RKO (cell line): ENCODE data around the gene KLHL26.
A peak's percentile ranks its signal among the peaks of the same experiment; 100 is the strongest.

Experiments used
- DNase-seq: peaks from one replicate; pipeline ENCODE4 v3.0.0-alpha.2; 2016; ENCODE audit warnings: low spot score

KLHL26 gene

GRCh38 chr19:18647371-18647767 lies 10.5 kb downstream of the KLHL26 start:
- DNase-seq, result no peak

- DNase-seq, result no peak
Observed at GRCh38 chr19:18647807-18648206, 11.0 kb downstream of the KLHL26 start.

GRCh38 chr19:18648973-18649315 lies 12.1 kb downstream of the KLHL26 start:
- DNase-seq, result no peak

- no peak for DNase-seq
Observed at GRCh38 chr19:18649371-18650020, 12.7 kb downstream of the KLHL26 start.

GRCh38 chr19:18650021-18650390 lies 13.2 kb downstream of the KLHL26 start:
- DNase-seq, result no peak

GRCh38 chr19:18650468-18651041 lies 13.7 kb downstream of the KLHL26 start:
- DNase-seq, result no peak

- no peak for DNase-seq
Observed at GRCh38 chr19:18651300-18651699, 14.5 kb downstream of the KLHL26 start.

- DNase-seq, result no peak
Observed at GRCh38 chr19:18651733-18652132, 14.9 kb downstream of the KLHL26 start.

GRCh38 chr19:18653853-18654252 lies 17.0 kb downstream of the KLHL26 start:
- DNase-seq, result no peak

- DNase-seq, result no peak
Observed at GRCh38 chr19:18654469-18654868, 17.6 kb downstream of the KLHL26 start.

- DNase-seq, result no peak
Observed at GRCh38 chr19:18655173-18655844, 18.5 kb downstream of the KLHL26 start.

- no peak for DNase-seq
Observed at GRCh38 chr19:18656337-18657086, 19.7 kb downstream of the KLHL26 start.

GRCh38 chr19:18657590-18658365 lies 20.9 kb downstream of the KLHL26 start:
- DNase-seq, result peak; percentile 9

GRCh38 chr19:18658366-18658855 lies 21.6 kb downstream of the KLHL26 start:
- no peak for DNase-seq

GRCh38 chr19:18659281-18660050 lies 22.6 kb downstream of the KLHL26 start:
- peak; percentile 23 for DNase-seq

GRCh38 chr19:18660051-18660910 lies 23.5 kb downstream of the KLHL26 start:
- DNase-seq, result peak; percentile 57

- no peak for DNase-seq
Observed at GRCh38 chr19:18660939-18661670, 24.3 kb downstream of the KLHL26 start.

GRCh38 chr19:18662972-18663732 lies 26.3 kb downstream of the KLHL26 start:
- DNase-seq, result no peak
